Type B pancreatic cell (in vitro differentiated cells): ENCODE data around the gene PLK5. TPM values are rescaled to one million over a fixed set of nuclear protein-coding genes. Genes with fewer than 3 reads are reported as not detected.

ENCODE experiments used
- DNase-seq: peaks from one replicate; pipeline ENCODE4 v3.0.0; 2021; ENCODE audit warnings: mixed read lengths; ENCODE audit not compliant: unreplicated experiment; ENCODE audit errors: extremely low spot score
- H3K27ac Mint-ChIP-seq: 2 replicates; pipeline ENCODE4 v1.8.0; 2021; ENCODE audit warnings: mild to moderate bottlenecking, mixed read lengths
- H3K27me3 Mint-ChIP-seq: 2 replicates; pipeline ENCODE4 v1.8.0; 2021; ENCODE audit warnings: mixed read lengths
- H3K36me3 Mint-ChIP-seq: 2 replicates; pipeline ENCODE4 v1.8.0; 2021; ENCODE audit warnings: mixed read lengths
- H3K4me1 Mint-ChIP-seq: one replicate; pipeline ENCODE4 v1.8.0; 2021; ENCODE audit warnings: mixed read lengths; ENCODE audit not compliant: unreplicated experiment
- H3K4me3 Mint-ChIP-seq: 2 replicates; pipeline ENCODE4 v1.8.0; 2021; ENCODE audit warnings: mild to moderate bottlenecking, mixed read lengths
- H3K9me3 Mint-ChIP-seq: 2 replicates; pipeline ENCODE4 v1.8.0; 2021; ENCODE audit warnings: mixed read lengths
- CTCF ChIP-seq: fragments of 200-600 bp; sonication (generic); conservative IDR thresholded peaks from 2 replicates; pipeline ENCODE4 v1.5.0; 2021; ENCODE audit warnings: antibody characterized with exemption, mild to moderate bottlenecking
- total RNA-seq: library from RNA; stranded (reverse); gene quantifications from 2 replicates; pipeline ENCODE4 v1.2.1, GENCODE V29; 2021; ENCODE audit warnings: low replicate concordance

PLK5 gene
- total RNA-seq, 1 donor from 2014 or later = 0.24 TPM

- no peak for DNase-seq
- Mint-ChIP-seq H3K9me3 (peaks cover under 1% of the 10 kb centered on the region), H3K27ac (no peak overlapping the region), H3K36me3 (no peaks in the 10 kb centered on the region), H3K27me3 (peaks cover 31% of the 10 kb centered on the region), H3K4me3 (no peak overlapping the region), H3K4me1 (peaks cover 1% of the 10 kb centered on the region)
- no peak for TF ChIP-seq CTCF
Measured at GRCh38 chr19:1502433-1503088, 21.3 kb upstream of the PLK5 start.

GRCh38 chr19:1503089-1503924 lies 20.6 kb upstream of the PLK5 start:
- H3K4me1 Mint-ChIP-seq = peaks cover 5% of the 10 kb centered on the region
- DNase-seq = peak; percentile 76
- peaks cover 35% of the 10 kb centered on the region for H3K27me3 Mint-ChIP-seq
- peaks cover 3% of the 10 kb centered on the region for H3K9me3 Mint-ChIP-seq
- peak; percentile 87 for TF ChIP-seq CTCF
- no peak overlapping the region for H3K4me3 Mint-ChIP-seq
- H3K36me3 Mint-ChIP-seq = no peaks in the 10 kb centered on the region
- H3K27ac Mint-ChIP-seq = no peak overlapping the region

- no peak overlapping the region for H3K4me3 Mint-ChIP-seq
- peaks cover 3% of the 10 kb centered on the region for H3K9me3 Mint-ChIP-seq
- peaks cover 35% of the 10 kb centered on the region for H3K27me3 Mint-ChIP-seq
- H3K36me3 Mint-ChIP-seq = no peaks in the 10 kb centered on the region
- H3K4me1 Mint-ChIP-seq = peaks cover 5% of the 10 kb centered on the region
- no peak for DNase-seq
- TF ChIP-seq CTCF = no peak
- H3K27ac Mint-ChIP-seq = no peak overlapping the region
Measured at GRCh38 chr19:1503925-1504773, 19.7 kb upstream of the PLK5 start.

- H3K9me3 Mint-ChIP-seq = peaks cover 3% of the 10 kb centered on the region
- H3K4me3 Mint-ChIP-seq = no peak overlapping the region
- H3K27me3 Mint-ChIP-seq = peaks cover 40% of the 10 kb centered on the region
- peaks cover 9% of the 10 kb centered on the region for H3K4me1 Mint-ChIP-seq
- no peak for DNase-seq
- H3K36me3 Mint-ChIP-seq = no peaks in the 10 kb centered on the region
- TF ChIP-seq CTCF = no peak
- no peak overlapping the region for H3K27ac Mint-ChIP-seq
Measured at GRCh38 chr19:1505012-1505411, 18.9 kb upstream of the PLK5 start.

GRCh38 chr19:1505991-1506881 lies 17.6 kb upstream of the PLK5 start:
- Mint-ChIP-seq H3K4me1 (peaks cover 11% of the 10 kb centered on the region), H3K36me3 (no peaks in the 10 kb centered on the region), H3K27ac (peak overlapping the region; percentile 59), H3K9me3 (peaks cover 3% of the 10 kb centered on the region), H3K4me3 (peak overlapping the region; percentile 63), H3K27me3 (peaks cover 45% of the 10 kb centered on the region)
- TF ChIP-seq CTCF = no peak
- DNase-seq = no peak
